Stimulated activated CD4-positive, alpha-beta T cell treated with anti-CD3 and anti-CD28 coated beads, TNF-alpha, amount 100 ng/mL, for 1 hour (primary cell): ENCODE data around the gene METTL23.

Experiments used
- DNase-seq, 3 donors: peaks; one replicate each; pipeline ENCODE4 v3.0.0-alpha.2; 2020; ENCODE audit warnings: low read depth in 3 of 3, low spot score in 1 of 3

METTL23 gene

GRCh38 chr17:76755285-76755684 is 28.6 kb downstream of the METTL23 start:
- no peak for DNase-seq

- DNase-seq: no peak
These were observed 30.6 kb downstream of the METTL23 start for GRCh38 chr17:76757256-76757655.

- no peak for DNase-seq
These were observed 31.9 kb downstream of the METTL23 start for GRCh38 chr17:76758570-76758969.

- DNase-seq: peak in 2 of 3 donors; percentile 38 to 46
These were observed 46.3 kb downstream of the METTL23 start for GRCh38 chr17:76772842-76773525.

- DNase-seq: no peak
These were observed 48.5 kb downstream of the METTL23 start for GRCh38 chr17:76775021-76775600.

- no peak for DNase-seq
These were observed 54.7 kb downstream of the METTL23 start for GRCh38 chr17:76781056-76781982.

GRCh38 chr17:76783146-76783545 is 56.5 kb downstream of the METTL23 start:
- DNase-seq: no peak
